ENCODE measurements around the gene DPH1.
A peak's percentile ranks its signal among the peaks of the same experiment; 100 is the strongest.

The DPH1 gene

GRCh38 chr17:2053380-2054261 is 23.7 kb downstream of the DPH1 start:
- Histone ChIP-seq H3K9me3 (no peaks in the 10 kb centered on the region), H4K20me1 (peaks cover 69% of the 10 kb centered on the region), H3K4me2 (peak overlapping the region; percentile 100), H3K27ac (no peak overlapping the region), H3K27me3 (peaks cover 93% of the 10 kb centered on the region), H3K36me3 (peaks cover 12% of the 10 kb centered on the region; the same call in 1 of the 2 replicates), H3K4me3 (peak overlapping the region; percentile 74), H3K4me1 (peaks cover 68% of the 10 kb centered on the region), H3K9ac (no peak overlapping the region)
- TF ChIP-seq Cebpa-rat (IDR thresholded peaks at IDR 0.05): no peak

DNA sequence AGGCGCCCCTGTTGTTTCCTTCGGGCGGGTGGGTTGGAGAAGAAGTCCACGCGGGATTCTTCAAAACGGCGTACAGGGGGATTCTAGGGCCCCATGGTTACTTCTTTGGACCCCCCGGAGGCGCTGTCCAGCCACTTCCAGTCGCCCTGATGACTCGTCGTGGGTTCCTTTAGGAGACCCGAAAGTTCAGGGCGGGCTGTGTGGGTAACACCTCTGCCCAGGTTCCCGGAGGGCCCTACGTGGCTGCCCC is 24.2 kb downstream of the DPH1 start:
- no peak overlapping the region for H3K27ac ChIP-seq
- peak overlapping the region; percentile 100 for H3K4me2 ChIP-seq
- no peak overlapping the region for H3K9ac ChIP-seq
- peaks cover 69% of the 10 kb centered on the region for H4K20me1 ChIP-seq
- H3K4me3 ChIP-seq: peak overlapping the region; percentile 74
- H3K36me3 ChIP-seq: peaks cover 12% of the 10 kb centered on the region; the same call in 1 of the 2 replicates
- H3K27me3 ChIP-seq: peaks cover 91% of the 10 kb centered on the region
- H3K9me3 ChIP-seq: no peaks in the 10 kb centered on the region
- TF ChIP-seq Cebpa-rat (IDR thresholded peaks at IDR 0.05): no peak
- H3K4me1 ChIP-seq: peaks cover 67% of the 10 kb centered on the region

DNA sequence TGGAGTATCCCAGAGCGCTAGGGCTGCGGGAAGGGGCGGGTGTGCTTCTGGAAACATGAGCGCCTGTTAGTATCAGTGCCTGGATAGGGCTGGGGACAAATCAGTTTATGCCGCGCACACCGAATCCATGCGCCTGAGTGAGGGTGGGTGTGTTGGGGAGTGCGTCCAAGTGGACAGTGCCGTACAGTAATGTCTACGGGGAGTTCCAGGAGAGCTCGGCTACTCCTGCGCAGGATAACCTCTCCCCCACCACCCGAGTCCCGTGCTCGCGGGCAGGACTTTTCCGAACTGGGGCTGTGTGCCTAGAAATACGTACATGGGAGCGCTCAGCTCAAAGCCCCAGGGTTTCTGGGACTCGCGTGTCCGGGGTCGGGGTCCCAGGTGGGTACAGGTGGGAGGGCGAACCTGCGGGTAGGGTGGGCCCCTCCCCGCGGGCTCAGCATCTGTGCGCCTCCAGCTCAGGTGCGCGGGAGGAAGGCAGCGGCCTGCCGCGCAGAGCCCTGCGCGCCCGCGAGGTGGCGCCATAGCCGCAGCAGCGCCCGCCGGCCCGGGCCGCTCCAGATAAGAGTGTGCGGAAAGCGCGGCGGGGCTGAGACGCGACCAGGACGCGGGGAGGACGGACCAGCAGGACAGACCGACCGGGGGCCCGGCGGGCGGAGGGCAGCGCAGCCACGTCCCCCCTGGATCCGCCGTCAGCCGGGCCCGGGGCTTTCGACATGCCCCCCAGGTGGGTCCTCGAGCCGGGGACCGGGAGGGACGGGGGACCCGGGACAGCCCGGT is 24.7 kb downstream of the DPH1 start, which contains the start of gene HIC1:
Gene HIC1 (plus strand): TSS at position 592 of the 780 bp plus-strand sequence. CDS start 1,588 bp downstream, outside the sequence.
- Histone ChIP-seq H3K9me3 (no peaks in the 10 kb centered on the region), H3K36me3 (peaks cover 12% of the 10 kb centered on the region; the same call in 1 of the 2 replicates), H3K4me1 (peaks cover 67% of the 10 kb centered on the region), H4K20me1 (peaks cover 69% of the 10 kb centered on the region), H3K27ac (no peak within 1 kb of the TSS; the same call in 1 of the 2 replicates), H3K4me2 (peak within 1 kb of the TSS; percentile 100), H3K27me3 (peaks cover 91% of the 10 kb centered on the region), H3K4me3 (peak within 1 kb of the TSS; percentile 74), H3K9ac (peak within 1 kb of the TSS; percentile 61)
- no peak for TF ChIP-seq Cebpa-rat (IDR thresholded peaks at IDR 0.05)

DNA sequence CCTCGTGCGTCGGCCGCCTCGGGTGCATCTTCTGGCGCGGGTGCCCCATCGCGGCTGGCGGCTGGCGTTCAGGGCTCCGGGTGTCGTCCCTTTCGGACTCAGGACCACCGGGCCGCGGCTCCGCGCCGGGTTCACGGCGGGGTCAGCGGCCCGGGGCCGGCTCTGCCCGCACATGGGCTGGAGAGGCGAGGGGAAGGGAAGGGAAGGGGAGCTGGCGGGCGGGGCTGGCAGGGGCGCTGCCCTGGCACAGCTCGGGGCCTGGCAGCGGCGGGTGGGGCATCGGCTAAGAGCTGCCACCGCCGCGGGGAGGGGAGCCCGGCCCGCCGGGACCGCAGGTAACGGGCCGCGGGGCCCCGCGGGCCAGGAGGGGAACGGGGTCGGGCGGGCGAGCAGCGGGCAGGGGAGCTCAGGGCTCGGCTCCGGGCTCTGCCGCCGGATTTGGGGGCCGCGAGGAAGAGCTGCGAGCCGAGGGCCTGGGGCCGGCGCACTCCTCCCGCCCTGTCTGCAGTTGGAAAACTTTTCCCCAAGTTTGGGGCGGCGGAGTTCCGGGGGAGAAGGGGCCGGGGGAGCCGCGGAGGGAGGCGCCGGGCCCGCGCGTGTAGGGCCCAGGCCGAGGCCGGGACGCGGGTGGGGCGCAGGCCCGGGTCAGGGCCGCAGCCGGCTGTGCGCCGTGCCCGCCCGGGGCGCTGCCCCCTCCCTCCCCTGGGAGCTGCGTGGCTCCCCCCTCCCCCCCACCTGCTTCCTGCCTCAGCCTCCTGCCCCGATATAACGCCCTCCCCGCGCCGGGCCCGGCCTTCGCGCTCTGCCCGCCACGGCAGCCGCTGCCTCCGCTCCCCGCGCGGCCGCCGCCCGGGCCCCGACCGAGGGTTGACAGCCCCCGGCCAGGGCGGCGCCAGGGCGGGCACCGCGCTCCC is 25.6 kb downstream of the DPH1 start:
- Histone ChIP-seq H3K4me2 (peak overlapping the region; percentile 100), H3K27ac (no peak overlapping the region; the same call in 1 of the 2 replicates), H4K20me1 (peaks cover 67% of the 10 kb centered on the region), H3K9ac (peak overlapping the region; percentile 61), H3K4me3 (peak overlapping the region; percentile 74), H3K27me3 (peaks cover 94% of the 10 kb centered on the region), H3K36me3 (peaks cover 16% of the 10 kb centered on the region; the same call in 1 of the 2 replicates), H3K4me1 (peaks cover 74% of the 10 kb centered on the region), H3K9me3 (no peaks in the 10 kb centered on the region)
- TF ChIP-seq Cebpa-rat (IDR thresholded peaks at IDR 0.05): no peak

DNA sequence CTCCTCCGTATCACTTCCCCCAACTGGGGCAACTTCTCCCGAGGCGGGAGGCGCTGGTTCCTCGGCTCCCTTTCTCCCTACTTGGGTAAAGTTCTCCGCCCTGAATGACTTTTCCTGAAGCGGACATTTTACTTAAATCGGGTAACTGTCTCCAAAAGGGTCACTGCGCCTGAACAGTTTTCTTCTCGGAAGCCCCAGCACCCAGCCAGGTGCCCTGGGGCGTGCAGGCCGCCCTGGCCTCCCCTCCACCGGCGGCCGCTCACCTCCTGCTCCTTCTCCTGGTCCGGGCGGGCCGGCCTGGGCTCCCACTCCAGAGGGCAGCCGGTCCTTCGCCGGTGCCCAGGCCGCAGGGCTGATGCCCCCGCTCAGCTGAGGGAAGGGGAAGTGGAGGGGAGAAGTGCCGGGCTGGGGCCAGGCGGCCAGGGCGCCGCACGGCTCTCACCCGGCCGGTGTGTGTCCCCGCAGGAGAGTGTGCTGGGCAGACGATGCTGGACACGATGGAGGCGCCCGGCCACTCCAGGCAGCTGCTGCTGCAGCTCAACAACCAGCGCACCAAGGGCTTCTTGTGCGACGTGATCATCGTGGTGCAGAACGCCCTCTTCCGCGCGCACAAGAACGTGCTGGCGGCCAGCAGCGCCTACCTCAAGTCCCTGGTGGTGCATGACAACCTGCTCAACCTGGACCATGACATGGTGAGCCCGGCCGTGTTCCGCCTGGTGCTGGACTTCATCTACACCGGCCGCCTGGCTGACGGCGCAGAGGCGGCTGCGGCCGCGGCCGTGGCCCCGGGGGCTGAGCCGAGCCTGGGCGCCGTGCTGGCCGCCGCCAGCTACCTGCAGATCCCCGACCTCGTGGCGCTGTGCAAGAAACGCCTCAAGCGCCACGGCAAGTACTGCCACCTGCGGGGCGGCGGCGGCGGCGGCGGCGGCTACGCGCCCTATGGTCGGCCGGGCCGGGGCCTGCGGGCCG is 26.5 kb downstream of the DPH1 start:
- peaks cover 61% of the 10 kb centered on the region for H4K20me1 ChIP-seq
- no peak overlapping the region for H3K27ac ChIP-seq
- H3K9me3 ChIP-seq: no peaks in the 10 kb centered on the region
- peaks cover 75% of the 10 kb centered on the region for H3K4me1 ChIP-seq
- H3K36me3 ChIP-seq: peaks cover 25% of the 10 kb centered on the region
- no peak for TF ChIP-seq Cebpa-rat (IDR thresholded peaks at IDR 0.05)
- H3K4me2 ChIP-seq: peak overlapping the region; percentile 100
- H3K27me3 ChIP-seq: peaks cover 93% of the 10 kb centered on the region
- peak overlapping the region; percentile 16; the same call in 1 of the 2 replicates for H3K9ac ChIP-seq
- peak overlapping the region; percentile 74 for H3K4me3 ChIP-seq

DNA sequence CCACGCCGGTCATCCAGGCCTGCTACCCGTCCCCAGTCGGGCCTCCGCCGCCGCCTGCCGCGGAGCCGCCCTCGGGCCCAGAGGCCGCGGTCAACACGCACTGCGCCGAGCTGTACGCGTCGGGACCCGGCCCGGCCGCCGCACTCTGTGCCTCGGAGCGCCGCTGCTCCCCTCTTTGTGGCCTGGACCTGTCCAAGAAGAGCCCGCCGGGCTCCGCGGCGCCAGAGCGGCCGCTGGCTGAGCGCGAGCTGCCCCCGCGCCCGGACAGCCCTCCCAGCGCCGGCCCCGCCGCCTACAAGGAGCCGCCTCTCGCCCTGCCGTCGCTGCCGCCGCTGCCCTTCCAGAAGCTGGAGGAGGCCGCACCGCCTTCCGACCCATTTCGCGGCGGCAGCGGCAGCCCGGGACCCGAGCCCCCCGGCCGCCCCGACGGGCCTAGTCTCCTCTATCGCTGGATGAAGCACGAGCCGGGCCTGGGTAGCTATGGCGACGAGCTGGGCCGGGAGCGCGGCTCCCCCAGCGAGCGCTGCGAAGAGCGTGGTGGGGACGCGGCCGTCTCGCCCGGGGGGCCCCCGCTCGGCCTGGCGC is 27.3 kb downstream of the DPH1 start:
- no peak overlapping the region for H3K27ac ChIP-seq
- H3K4me2 ChIP-seq: peak overlapping the region; percentile 100
- no peaks in the 10 kb centered on the region for H3K9me3 ChIP-seq
- H3K36me3 ChIP-seq: peaks cover 32% of the 10 kb centered on the region
- peak overlapping the region; percentile 74 for H3K4me3 ChIP-seq
- TF ChIP-seq Cebpa-rat (IDR thresholded peaks at IDR 0.05): no peak
- peak overlapping the region; percentile 19; the same call in 1 of the 2 replicates for H3K9ac ChIP-seq
- peaks cover 77% of the 10 kb centered on the region for H3K4me1 ChIP-seq
- peaks cover 85% of the 10 kb centered on the region for H3K27me3 ChIP-seq
- H4K20me1 ChIP-seq: peaks cover 55% of the 10 kb centered on the region

GRCh38 chr17:2057760-2058585 is 28.0 kb downstream of the DPH1 start:
- no peak overlapping the region for H3K27ac ChIP-seq
- peak overlapping the region; percentile 100 for H3K4me2 ChIP-seq

More at GRCh38 chr17:2057760-2058585, 28.0 kb downstream of the DPH1 start:
- Histone ChIP-seq H3K9ac (0 out of 2 replicates have a peak overlapping the region, but pooled peaks have one; percentile 19), H3K4me3 (peak overlapping the region; percentile 74), H3K27me3 (peaks cover 82% of the 10 kb centered on the region), H3K9me3 (no peaks in the 10 kb centered on the region), H3K4me1 (peaks cover 84% of the 10 kb centered on the region), H4K20me1 (peaks cover 54% of the 10 kb centered on the region), H3K36me3 (peaks cover 38% of the 10 kb centered on the region)
- no peak for TF ChIP-seq Cebpa-rat (IDR thresholded peaks at IDR 0.05)

Data from BLaER1 (cell line).